HG03575 (cell line): ENCODE data around the gene PDE4D.
"Not testable (repeated sequence)": the region's sequence is repeated elsewhere in the genome, so short reads cannot be mapped to it uniquely, and the experiment has no call there.

ENCODE experiments used
- ATAC-seq: cut with Tn5 transposase; IDR thresholded peaks from one replicate; pipeline ENCODE4 v1.9.1; 2021; ENCODE audit not compliant: unreplicated experiment, insufficient number of reproducible peaks, low FRiP score; ENCODE audit errors: extremely low read depth

The PDE4D gene

GRCh38 chr5:59758566-59758965 lies 135.0 kb downstream of the PDE4D start:
- no peak for ATAC-seq

- ATAC-seq = no peak
Measured at GRCh38 chr5:59757442-59757841, 136.1 kb downstream of the PDE4D start.

DNA sequence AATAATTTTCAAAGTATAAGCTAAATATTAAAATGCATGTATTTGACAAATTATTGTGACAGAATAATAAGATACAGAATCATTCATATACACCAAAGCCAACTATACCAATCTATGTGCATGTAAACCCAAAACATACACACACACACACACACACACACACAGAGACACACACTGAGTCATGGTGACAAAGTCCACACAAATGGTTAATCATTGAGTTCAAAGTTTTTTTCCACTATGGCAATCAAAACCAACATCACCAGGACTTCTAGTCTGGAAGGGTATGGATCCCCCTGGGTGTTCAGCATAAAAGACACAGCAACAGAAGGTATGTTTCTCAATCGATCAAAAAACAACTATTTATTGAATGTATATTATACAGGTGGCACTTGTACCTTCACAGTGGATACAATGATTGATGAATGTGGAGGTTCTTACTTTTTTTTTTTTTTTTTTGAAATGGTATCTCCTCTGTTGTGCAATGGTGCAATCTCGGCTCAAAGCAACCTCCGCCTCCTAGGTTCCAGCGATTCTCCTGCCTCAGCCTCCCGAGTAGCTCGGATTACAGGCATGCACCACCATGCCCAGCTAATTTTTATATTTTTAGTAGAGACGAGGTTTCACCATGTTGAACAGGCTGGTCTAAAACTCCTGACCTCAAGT lies 137.0 kb downstream of the PDE4D start:
- no peak for ATAC-seq

DNA sequence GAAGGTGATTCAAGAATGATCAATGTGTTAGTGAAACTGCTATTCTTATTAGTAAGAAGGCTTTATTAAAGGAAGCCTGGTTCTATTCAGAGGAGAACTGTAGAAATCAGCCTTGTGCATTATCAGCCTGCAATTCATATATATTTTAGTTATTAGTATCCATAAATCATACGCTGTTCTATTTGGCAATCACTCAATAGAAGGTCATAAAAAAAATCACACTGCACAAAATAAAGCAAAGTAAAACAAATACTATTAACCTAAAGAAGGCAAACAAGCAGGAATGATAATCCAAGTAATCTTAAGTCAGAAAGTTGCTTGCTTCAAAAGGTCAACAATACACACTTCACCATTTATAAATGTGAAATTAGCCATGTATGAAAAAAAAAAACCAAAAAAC lies 138.1 kb downstream of the PDE4D start:
- ATAC-seq = no peak

GRCh38 chr5:59753599-59753998 lies 139.9 kb downstream of the PDE4D start:
- no peak for ATAC-seq

- ATAC-seq = no peak
Measured at GRCh38 chr5:59749782-59750520, 143.6 kb downstream of the PDE4D start.

GRCh38 chr5:59748036-59748663 lies 145.4 kb downstream of the PDE4D start:
- not testable (repeated sequence) for ATAC-seq

GRCh38 chr5:59746241-59746765 lies 147.2 kb downstream of the PDE4D start:
- ATAC-seq = no peak

- no peak for ATAC-seq
Measured at GRCh38 chr5:59745415-59745863, 148.1 kb downstream of the PDE4D start.

GRCh38 chr5:59744531-59744992 lies 149.0 kb downstream of the PDE4D start:
- ATAC-seq = no peak

DNA sequence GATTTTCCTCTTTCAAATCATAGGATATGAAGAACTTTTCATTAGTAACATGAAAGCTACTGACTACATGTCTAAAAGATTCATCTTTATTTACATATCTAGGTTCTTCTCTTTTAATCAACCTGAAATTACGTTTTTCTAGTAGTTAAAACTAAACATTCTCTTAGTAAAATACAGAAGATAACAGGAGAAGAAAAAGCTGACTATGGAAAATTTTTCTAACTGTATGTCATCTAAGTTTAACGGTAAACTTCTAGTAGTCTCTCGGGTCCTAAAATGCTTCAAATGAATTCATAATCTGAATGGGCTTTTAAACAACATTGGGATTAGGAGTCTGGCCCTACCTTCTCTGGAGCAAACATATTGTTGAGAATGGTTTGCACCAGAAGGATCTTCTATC lies 151.9 kb downstream of the PDE4D start:
- ATAC-seq = no peak

- no peak for ATAC-seq
Measured at GRCh38 chr5:59738024-59738423, 155.5 kb downstream of the PDE4D start.

DNA sequence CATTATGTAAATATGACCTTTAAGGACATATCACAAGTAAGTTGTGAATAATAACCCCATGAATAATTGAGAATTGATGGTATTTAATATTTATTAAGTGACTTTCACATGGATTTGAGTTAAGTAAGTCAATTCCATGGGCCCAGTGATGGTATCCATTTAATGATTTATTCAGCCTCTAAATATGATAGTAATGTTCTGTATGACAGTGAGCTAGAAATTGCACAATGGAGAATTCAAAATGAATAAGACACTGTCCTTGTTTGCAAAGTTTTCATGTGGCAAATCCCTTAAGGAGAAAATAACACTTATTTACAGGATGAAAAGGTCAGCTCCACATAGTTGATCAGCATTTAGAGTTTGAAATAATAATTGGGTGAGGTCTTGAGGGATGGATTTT lies 160.7 kb downstream of the PDE4D start:
- no peak for ATAC-seq

DNA sequence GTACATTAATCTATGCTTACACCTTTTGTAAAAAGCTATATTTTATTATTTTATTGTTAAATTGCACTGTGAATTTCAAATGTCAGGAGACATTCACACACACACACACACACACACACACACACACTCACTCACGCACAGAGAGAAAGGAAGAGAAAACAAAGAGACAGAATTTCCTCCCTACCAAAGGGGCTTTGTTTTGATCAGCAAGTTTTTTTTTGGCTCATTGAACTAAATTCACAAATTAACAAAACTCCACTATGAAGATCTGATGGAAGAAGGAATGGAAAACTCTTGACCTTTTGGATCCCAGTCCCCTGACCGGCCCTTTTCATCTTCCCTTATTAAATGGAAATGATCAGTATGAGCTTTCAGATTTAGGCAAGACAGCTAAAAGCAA lies 161.2 kb downstream of the PDE4D start:
- no peak for ATAC-seq

- ATAC-seq = no peak
Measured at GRCh38 chr5:59731809-59732208, 161.7 kb downstream of the PDE4D start.

GRCh38 chr5:59729820-59730219 lies 163.7 kb downstream of the PDE4D start:
- ATAC-seq = no peak

- no peak for ATAC-seq
Measured at GRCh38 chr5:59729357-59729756, 164.2 kb downstream of the PDE4D start.

GRCh38 chr5:59728356-59728755 lies 165.2 kb downstream of the PDE4D start:
- ATAC-seq = no peak

GRCh38 chr5:59727186-59727585 lies 166.3 kb downstream of the PDE4D start:
- no peak for ATAC-seq

- no peak for ATAC-seq
Measured at GRCh38 chr5:59725392-59725767, 168.1 kb downstream of the PDE4D start.
